K562 (cell line): ENCODE data around the gene MRPS6. TPM values are rescaled to one million over a fixed set of nuclear protein-coding genes. Genes with fewer than 3 reads are reported as not detected.
A peak's percentile ranks its signal among the peaks of the same experiment; 100 is the strongest.

Experiments
- CXXC5 ChIP-seq: fragments of 250-450 bp; sonication (Bioruptor Pico); IDR thresholded peaks from 2 replicates; pipeline ENCODE4 v1.8.0; 2022; ENCODE audit warnings: inconsistent platforms, mild to moderate bottlenecking, moderate library complexity
- ESRRB ChIP-seq: fragments of 250-450 bp; sonication (Bioruptor Pico); IDR thresholded peaks from 2 replicates; pipeline ENCODE4 v1.5.0; 2020; ENCODE audit warnings: mild to moderate bottlenecking, moderate library complexity, borderline replicate concordance
- ETS2 ChIP-seq: IDR thresholded peaks from 2 replicates; pipeline ENCODE4 v1.6.1; 2016; ENCODE audit warnings: borderline replicate concordance, missing genetic modification characterization, mild to moderate bottlenecking, moderate library complexity, missing compliant biosample characterization; ENCODE audit not compliant: poor library complexity, severe bottlenecking
- FOXM1 ChIP-seq, 2 experiments: fragments of 450-650 bp in 1 of 2; sonication (generic) in 1 of 2; formaldehyde crosslinking in 1 of 2; IDR thresholded peaks; 2 replicates each; pipeline versions ENCODE4 v1.6.1 to v1.9.0; 2017 to 2022; ENCODE audit warnings: low read depth in 2 of 2, mild to moderate bottlenecking in 2 of 2, missing genetic modification reagents in 1 of 2, moderate library complexity in 1 of 2
- HDAC2 ChIP-seq: fragments of 450-650 bp; IDR thresholded peaks from 2 replicates; pipeline ENCODE4 v1.6.1; 2016; ENCODE audit warnings: mild to moderate bottlenecking
- LCOR ChIP-seq: sonication (generic); formaldehyde crosslinking; IDR thresholded peaks from 2 replicates; pipeline ENCODE4 v1.8.0; 2022; ENCODE audit warnings: mild to moderate bottlenecking, missing genetic modification reagents
- MCM5 ChIP-seq: fragments of 450-650 bp; IDR thresholded peaks from 2 replicates; pipeline ENCODE4 v1.6.1; 2016; ENCODE audit warnings: low read depth
- MED1 ChIP-seq: sonication (generic); formaldehyde crosslinking; IDR thresholded peaks from 2 replicates; pipeline ENCODE4 v1.8.1; 2023; ENCODE audit warnings: missing genetic modification reagents, borderline replicate concordance
- PBX2 ChIP-seq, 2 experiments: IDR thresholded peaks in 1 of 2; conservative IDR thresholded peaks in 1 of 2; 2 replicates each; pipeline ENCODE4 v1.6.1; 2016; ENCODE audit warnings: low read depth in 2 of 2, mild to moderate bottlenecking in 1 of 2, missing compliant biosample characterization in 1 of 2, missing genetic modification characterization in 1 of 2, moderate library complexity in 1 of 2
- PHF21A ChIP-seq: fragments of 450-650 bp; IDR thresholded peaks from 2 replicates; pipeline ENCODE4 v1.6.1; 2017; ENCODE audit warnings: low read depth, borderline replicate concordance
- SAFB2 ChIP-seq: fragments of 200-400 bp; formaldehyde crosslinking; IDR thresholded peaks from 2 replicates; pipeline ENCODE4 v1.6.1; 2018; ENCODE audit warnings: borderline replicate concordance, low read length, low read depth, moderate library complexity; ENCODE audit not compliant: severe bottlenecking
- TEAD1 ChIP-seq, 2 experiments: fragments of 450-650 bp in 1 of 2; sonication (generic) in 1 of 2; formaldehyde crosslinking; IDR thresholded peaks; 2 replicates each; pipeline versions ENCODE4 v1.4.0 to v1.8.0; 2020 to 2022; ENCODE audit warnings: mild to moderate bottlenecking in 2 of 2, missing genetic modification reagents in 1 of 2
- ZKSCAN8 ChIP-seq: fragments of 200-800 bp; sonication (Bioruptor generic); IDR thresholded peaks from 2 replicates; pipeline ENCODE4 v1.6.1; 2016; ENCODE audit warnings: missing genetic modification characterization, missing compliant biosample characterization
- ZNF165 ChIP-seq: fragments of 250-450 bp; sonication (Bioruptor Pico); IDR thresholded peaks from 2 replicates; pipeline ENCODE4 v1.4.0; 2020; ENCODE audit warnings: borderline replicate concordance
- ZNF274 ChIP-seq: IDR thresholded peaks from 2 replicates; pipeline ENCODE4 v1.6.1; 2011; ENCODE audit warnings: low read depth, mild to moderate bottlenecking, low read length, moderate library complexity, borderline replicate concordance
- ZNF57 ChIP-seq: fragments of 450-650 bp; formaldehyde crosslinking; IDR thresholded peaks from 2 replicates; pipeline ENCODE4 v1.4.0; 2020; ENCODE audit warnings: mild to moderate bottlenecking, moderate library complexity
- ZNF584 ChIP-seq: fragments of 200-800 bp; sonication (Bioruptor generic); IDR thresholded peaks from 2 replicates; pipeline ENCODE4 v1.6.1; 2016; ENCODE audit warnings: low read depth, mild to moderate bottlenecking, missing genetic modification characterization, missing compliant biosample characterization
- ZNF75A ChIP-seq: fragments of 450-650 bp; formaldehyde crosslinking; IDR thresholded peaks from 2 replicates; pipeline ENCODE4 v1.4.0; 2020; ENCODE audit warnings: mild to moderate bottlenecking
- polyA plus RNA-seq, 8 experiments: library from polyadenylated mRNA; depleted of rRNA in 4 of 8; stranded (reverse) in 5 of 8; unstranded in 3 of 8; fragments of >200 nt; fragmentation: Nextera tagmentation in 2 of 8; fragmentation: Illumina TruSeq in 1 of 8; extraction: Ambion mirVana in 2 of 8; extraction: Trizol in 1 of 8; gene quantifications; 2 replicates each; pipeline versions ENCODE4 v1.2.1 to v1.2.3, GENCODE V29; 2011 to 2014; ENCODE audit warnings: inconsistent platforms in 1 of 8, missing spikeins in 1 of 8
- total RNA-seq, 7 experiments: library from RNA; depleted of rRNA in 6 of 7; stranded (reverse); fragments of >200 nt in 6 of 7; fragmentation: Illumina TruSeq in 2 of 7; extraction: Trizol in 2 of 7; gene quantifications; 2 replicates each; pipeline versions ENCODE4 v1.2.1 to v1.2.3, GENCODE V29; 2011 to 2021; ENCODE audit warnings: low replicate concordance in 1 of 7
- TF ChIP-seq, protein P1 (sequence below): fragments of 250-450 bp; sonication (Bioruptor Pico); IDR thresholded peaks from 2 replicates; pipeline ENCODE4 v1.8.0; 2022; ENCODE audit warnings: inconsistent platforms
- TF ChIP-seq, protein P2 (sequence below): sonication (generic); formaldehyde crosslinking; IDR thresholded peaks from 2 replicates; pipeline ENCODE4 v1.8.1; 2022; ENCODE audit warnings: missing genetic modification reagents

MRPS6 gene
- total and polyA plus RNA-seq, 9 of the 15 experiments (the other 6 are each of a cell fraction or from before 2014, with no cell fraction given) = 26.1 to 72.0 (median 39.3) TPM

GRCh38 chr21:34029743-34030528 lies 43.4 kb upstream of the MRPS6 start (continued):
- no peak for TF ChIP-seq SAFB2
- no peak for TF ChIP-seq FOXM1 (IDR thresholded peaks at IDR 0.05; ENCODE audit: low read depth)
- TF ChIP-seq FOXM1 (CRISPR knock-in tag; IDR thresholded peaks at IDR 0.05; ENCODE audit: low read depth) = no peak
- 0 out of 2 replicates have a peak, but pooled peaks have one; percentile 26 for TF ChIP-seq ZNF75A (CRISPR knock-in tag)
- TF ChIP-seq PBX2 (CRISPR knock-in tag; IDR thresholded peaks at IDR 0.05; ENCODE audit: low read depth) = no peak
- TF ChIP-seq PBX2 (tag; conservative IDR thresholded peaks at IDR 0.05; ENCODE audit: low read depth) = no peak
- TF ChIP-seq MED1 (CRISPR knock-in tag) = no peak
- peak; percentile 46; the same call in 1 of the 2 replicates for TF ChIP-seq HDAC2
- TF ChIP-seq MCM5 = no peak
- TF ChIP-seq ZNF584 = no peak
- no peak for TF ChIP-seq ZKSCAN8 (CRISPR knock-in tag)
- no peak for TF ChIP-seq ZNF165 (CRISPR knock-in tag)
- TF ChIP-seq, protein P1, sequence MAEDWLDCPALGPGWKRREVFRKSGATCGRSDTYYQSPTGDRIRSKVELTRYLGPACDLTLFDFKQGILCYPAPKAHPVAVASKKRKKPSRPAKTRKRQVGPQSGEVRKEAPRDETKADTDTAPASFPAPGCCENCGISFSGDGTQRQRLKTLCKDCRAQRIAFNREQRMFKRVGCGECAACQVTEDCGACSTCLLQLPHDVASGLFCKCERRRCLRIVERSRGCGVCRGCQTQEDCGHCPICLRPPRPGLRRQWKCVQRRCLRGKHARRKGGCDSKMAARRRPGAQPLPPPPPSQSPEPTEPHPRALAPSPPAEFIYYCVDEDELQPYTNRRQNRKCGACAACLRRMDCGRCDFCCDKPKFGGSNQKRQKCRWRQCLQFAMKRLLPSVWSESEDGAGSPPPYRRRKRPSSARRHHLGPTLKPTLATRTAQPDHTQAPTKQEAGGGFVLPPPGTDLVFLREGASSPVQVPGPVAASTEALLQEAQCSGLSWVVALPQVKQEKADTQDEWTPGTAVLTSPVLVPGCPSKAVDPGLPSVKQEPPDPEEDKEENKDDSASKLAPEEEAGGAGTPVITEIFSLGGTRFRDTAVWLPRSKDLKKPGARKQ (CRISPR knock-in tag) = no peak
- TF ChIP-seq, protein P2, sequence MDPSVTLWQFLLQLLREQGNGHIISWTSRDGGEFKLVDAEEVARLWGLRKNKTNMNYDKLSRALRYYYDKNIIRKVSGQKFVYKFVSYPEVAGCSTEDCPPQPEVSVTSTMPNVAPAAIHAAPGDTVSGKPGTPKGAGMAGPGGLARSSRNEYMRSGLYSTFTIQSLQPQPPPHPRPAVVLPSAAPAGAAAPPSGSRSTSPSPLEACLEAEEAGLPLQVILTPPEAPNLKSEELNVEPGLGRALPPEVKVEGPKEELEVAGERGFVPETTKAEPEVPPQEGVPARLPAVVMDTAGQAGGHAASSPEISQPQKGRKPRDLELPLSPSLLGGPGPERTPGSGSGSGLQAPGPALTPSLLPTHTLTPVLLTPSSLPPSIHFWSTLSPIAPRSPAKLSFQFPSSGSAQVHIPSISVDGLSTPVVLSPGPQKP (CRISPR knock-in tag) = no peak
- no peak for TF ChIP-seq PHF21A
- TF ChIP-seq ESRRB (CRISPR knock-in tag) = no peak
- no peak for TF ChIP-seq LCOR
- TF ChIP-seq ETS2 (tag) = no peak
- no peak for TF ChIP-seq ZNF274
- peak in 1 of 2 experiments; percentile 46; a peak in 1 of 4 replicates for TF ChIP-seq TEAD1 (CRISPR knock-in tag; IDR thresholded peaks at IDR 0.05)
- peak; percentile 68 for TF ChIP-seq CXXC5 (CRISPR knock-in tag)
- no peak for TF ChIP-seq ZNF57 (CRISPR knock-in tag)
